Neural progenitor cell (in vitro differentiated cells): Measurements from ENCODE around the gene PHOX2B.

Experiments
- CTCF ChIP-seq: fragments of 200-600 bp; sonication (generic); IDR thresholded peaks from 2 replicates; pipeline ENCODE4 v1.5.1; 2017; ENCODE audit warnings: antibody characterized with exemption, mild to moderate bottlenecking
- EZH2 ChIP-seq: fragments of 200-600 bp; sonication (generic); IDR thresholded peaks from 2 replicates; pipeline ENCODE4 v1.6.1; 2017; ENCODE audit warnings: antibody characterized with exemption, mild to moderate bottlenecking, moderate library complexity

- TF ChIP-seq CTCF, result no peak
- TF ChIP-seq EZH2, result peak; percentile 50
Observed at GRCh38 chr4:41752081-41752836, 3.7 kb upstream of the PHOX2B start.
